T-cell (primary cell): ENCODE results near the gene ANKRD63. TPM values are rescaled to one million over a fixed set of nuclear protein-coding genes. Genes with fewer than 3 reads are reported as not detected.

Experiments used
- ATAC-seq, 4 experiments: fragments of 200-7000 bp in 3 of 4; fragments of 150-1000 bp in 1 of 4; cut with Tn5 transposase; replicated peaks in 1 of 4; 1 replicate in 3 of 4; 2 replicates in 1 of 4; pipeline ENCODE4 v1.10.0; 2021; ENCODE audit warnings: moderate library complexity in 3 of 4, mild to moderate bottlenecking in 2 of 4, moderate number of reproducible peaks in 1 of 4
- CTCF ChIA-PET, 2 donors: fragments of 300-600 bp; sonication (Branson Sonifier 250); formaldehyde crosslinking; loops; one replicate each; lab custom pipeline; 2022; ENCODE audit warnings: antibody characterized with exemption in 2 of 2; lab: Charles Lee
- POLR2A ChIA-PET, 2 donors: fragments of 300-600 bp; sonication (Branson Sonifier 250); formaldehyde crosslinking; loops; one replicate each; lab custom pipeline; 2022; ENCODE audit warnings: antibody characterized with exemption in 2 of 2; lab: Charles Lee
- DNase-seq, 35 experiments: peaks; one replicate each; pipeline versions ENCODE4 v3.0.0 to v3.0.0-alpha.2; 2013 to 2023
- H3K27ac ChIP-seq: one replicate; pipeline ENCODE4 v1.5.1; 2013; ENCODE audit warnings: low read length
- H3K27me3 ChIP-seq, 2 experiments: replicated peaks in 1 of 2; 1 replicate in 1 of 2; 2 replicates in 1 of 2; pipeline versions ENCODE4 v1.6.1 to v1.7.0; 2013; ENCODE audit warnings: low read length in 1 of 2, mixed read lengths in 1 of 2; ENCODE audit not compliant: control insufficient read depth in 2 of 2, insufficient read depth in 2 of 2; ENCODE audit errors: extremely low read depth in 1 of 2
- H3K36me3 ChIP-seq, 2 donors: 1 replicate in 1 of 2; 2 replicates in 1 of 2; pipeline versions ENCODE4 v1.6.1 to v1.7.0; 2013; ENCODE audit warnings: low read length in 1 of 2; ENCODE audit not compliant: control insufficient read depth in 2 of 2, insufficient read depth in 1 of 2; ENCODE audit errors: extremely low read depth in 1 of 2
- H3K4me1 ChIP-seq, 2 experiments: 1 replicate in 1 of 2; 2 replicates in 1 of 2; pipeline versions ENCODE4 v1.6.1 to v1.7.0; 2013; ENCODE audit warnings: low read length in 2 of 2, mixed read lengths in 1 of 2; ENCODE audit not compliant: insufficient read depth in 2 of 2, control insufficient read depth in 1 of 2; ENCODE audit errors: extremely low read depth in 1 of 2
- H3K4me3 ChIP-seq, 2 donors: 1 replicate in 1 of 2; 2 replicates in 1 of 2; pipeline versions ENCODE4 v1.5.1 to v1.7.0; 2013; ENCODE audit warnings: mild to moderate bottlenecking in 2 of 2, low read length in 1 of 2, moderate library complexity in 1 of 2; ENCODE audit not compliant: control insufficient read depth in 1 of 2; ENCODE audit errors: extremely low read depth in 1 of 2
- H3K9me3 ChIP-seq: 2 replicates; pipeline ENCODE4 v1.7.0; 2013
- H3K27ac Mint-ChIP-seq, 2 donors: one replicate each; pipeline ENCODE4 v1.8.0; 2020 to 2021; ENCODE audit warnings: mild to moderate bottlenecking in 2 of 2, mixed read lengths in 2 of 2
- H3K27me3 Mint-ChIP-seq, 2 donors: one replicate each; pipeline ENCODE4 v1.8.0; 2021 to 2022; ENCODE audit warnings: mixed read lengths in 2 of 2
- H3K36me3 Mint-ChIP-seq: one replicate; pipeline ENCODE4 v1.8.0; 2021; ENCODE audit warnings: mixed read lengths
- H3K4me1 Mint-ChIP-seq, 3 donors: one replicate each; pipeline ENCODE4 v1.8.0; 2020 to 2022; ENCODE audit warnings: mixed read lengths in 3 of 3, mild to moderate bottlenecking in 1 of 3
- H3K4me3 Mint-ChIP-seq, 3 donors: one replicate each; pipeline ENCODE4 v1.8.0; 2020 to 2022; ENCODE audit warnings: mild to moderate bottlenecking in 3 of 3, mixed read lengths in 3 of 3, moderate library complexity in 3 of 3
- H3K9me3 Mint-ChIP-seq, 3 donors: one replicate each; pipeline ENCODE4 v1.8.0; 2020 to 2022; ENCODE audit warnings: mixed read lengths in 3 of 3
- WGBS: methylation state at CpG from one replicate; pipeline ENCODE4 v1.1.5; 2013; ENCODE audit warnings: missing lambda C conversion rate; ENCODE audit not compliant: insufficient coverage; 5-methylcytosine and 5-hydroxymethylcytosine counted together
- total RNA-seq, 35 experiments: library from RNA in 6 of 35; stranded (reverse) in 6 of 35; fragments of 120-200 nt in 1 of 35; gene quantifications; one replicate each; pipeline versions ENCODE4 v1.2.1 to v1.2.4 and lab custom pipeline; 2013 to 2026

ANKRD63 gene
- total RNA-seq, 5 donors from 2014 or later (not counting 1 experiment from before 2014, with no cell fraction given): 0.23 to 0.38 TPM; not detected in 3

DNA sequence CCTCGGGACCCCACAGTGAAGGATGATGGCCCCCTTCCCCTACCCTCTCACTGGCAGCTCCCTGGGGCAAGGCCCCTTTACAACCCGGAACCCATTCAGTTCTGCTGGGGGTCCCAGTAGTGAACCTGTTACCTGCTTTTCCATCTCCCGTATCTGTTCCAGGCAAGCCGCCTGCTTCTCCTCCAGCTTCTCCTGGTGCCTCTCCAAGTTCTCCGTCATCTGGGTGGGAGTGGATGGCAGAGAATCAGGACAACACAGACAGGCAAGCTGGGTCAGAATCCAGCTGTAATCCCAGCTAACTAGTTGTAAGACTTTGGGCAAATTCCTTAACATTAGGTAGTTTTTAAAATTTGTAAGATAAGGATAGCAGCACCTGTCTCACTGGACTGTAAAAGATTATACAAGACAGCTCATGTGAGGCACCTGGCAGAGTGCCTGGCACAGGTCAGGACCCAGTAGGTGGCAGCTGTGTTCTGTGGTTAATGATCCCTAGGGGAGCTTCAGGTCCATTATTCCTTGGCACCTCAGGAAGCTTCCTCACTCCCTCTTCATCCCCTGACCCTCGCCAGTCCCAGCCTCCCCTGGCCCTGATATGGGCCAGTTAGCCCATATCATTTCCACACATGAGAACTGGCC, 6.4 kb upstream of the ANKRD63 start:
- DNase-seq (no peak), ATAC-seq (no peak)
- Mint-ChIP-seq H3K4me1 (no peaks in the 10 kb centered on the region), H3K27ac (peak overlapping the region in 1 of 2 donors; percentile 11), H3K36me3 (peaks cover 16% of the 10 kb centered on the region), H3K9me3 (no peaks in the 10 kb centered on the region), H3K4me3 (no peak overlapping the region), H3K27me3 (no peaks in the 10 kb centered on the region)
- H3K36me3 ChIP-seq: peaks cover 22 to 59% of the 10 kb centered on the region in 2 donors
- ChIA-PET CTCF (interaction anchor here in 1 of 2 donors (0.9 kb wide), 1 partner anchor 10 kb away, joined by 4 read pairs; no protein-coding TSS in a partner anchor), POLR2A (interaction anchor here in 1 of 2 donors (0.6 kb wide), 1 partner anchor 19 kb away, joined by 4 read pairs; no protein-coding TSS in a partner anchor)
- 90% methylated on average over 6 of the region's 6 CpGs for WGBS
- H3K9me3 ChIP-seq: no peaks in the 10 kb centered on the region
- no peak overlapping the region for H3K4me3 ChIP-seq
- H3K4me1 ChIP-seq: no peaks in the 10 kb centered on the region
- no peaks in the 10 kb centered on the region for H3K27me3 ChIP-seq
- no peak overlapping the region for H3K27ac ChIP-seq

DNA sequence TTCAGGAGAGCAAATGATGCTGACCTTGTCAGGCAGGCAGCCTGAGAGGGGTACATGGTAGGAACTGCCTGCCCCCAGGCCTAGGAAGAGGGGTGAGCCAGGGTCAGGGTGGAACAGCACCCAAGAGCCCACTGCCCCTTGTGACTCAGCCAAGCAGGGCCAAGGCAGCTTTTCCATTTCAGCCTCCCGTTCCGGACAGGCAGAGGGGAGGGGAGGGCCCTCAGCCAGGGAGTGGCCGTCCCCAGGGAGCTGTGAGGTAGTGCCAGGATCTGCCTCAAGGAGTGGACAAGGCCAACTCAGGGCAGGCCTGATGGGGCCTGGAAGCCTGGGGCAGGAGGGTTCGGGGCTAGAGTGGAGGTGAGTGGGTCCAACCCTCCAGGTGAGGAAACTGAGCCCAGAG, 5.1 kb upstream of the ANKRD63 start:
- Histone ChIP-seq H3K4me1 (peaks cover 0 to 9% of the 10 kb centered on the region in 2 experiments), H3K4me3 (no peak overlapping the region), H3K27ac (no peak overlapping the region), H3K36me3 (peaks cover 20 to 48% of the 10 kb centered on the region in 2 donors), H3K9me3 (no peaks in the 10 kb centered on the region), H3K27me3 (peaks cover 0 to 10% of the 10 kb centered on the region in 2 experiments)
- Mint-ChIP-seq H3K36me3 (peaks cover 11% of the 10 kb centered on the region), H3K9me3 (no peaks in the 10 kb centered on the region), H3K4me1 (peaks cover 0 to 2% (median 0%) of the 10 kb centered on the region in 3 donors), H3K27ac (peak overlapping the region in 1 of 2 donors; percentile 39), H3K4me3 (no peak overlapping the region), H3K27me3 (no peaks in the 10 kb centered on the region)
- DNase-seq: no peak
- ATAC-seq: no peak
- ChIA-PET CTCF (no interaction called here), POLR2A (interaction anchor here in 1 of 2 donors (0.6 kb wide), 1 partner anchor 29 kb away, joined by 3 read pairs; no protein-coding TSS in a partner anchor)
- 92% methylated on average over 3 of the region's 4 CpGs for WGBS

GRCh38 chr15:40287505-40287904, 4.6 kb upstream of the ANKRD63 start:
- Histone ChIP-seq H3K36me3 (peaks cover 18 to 45% of the 10 kb centered on the region in 2 donors), H3K9me3 (no peaks in the 10 kb centered on the region), H3K27ac (no peak overlapping the region), H3K4me3 (no peak overlapping the region), H3K4me1 (peaks cover 0 to 14% of the 10 kb centered on the region in 2 experiments), H3K27me3 (peaks cover 0 to 13% of the 10 kb centered on the region in 2 experiments)
- Mint-ChIP-seq H3K4me3 (no peak overlapping the region), H3K9me3 (no peaks in the 10 kb centered on the region), H3K4me1 (peaks cover 0 to 2% (median 0%) of the 10 kb centered on the region in 3 donors), H3K36me3 (peaks cover 9% of the 10 kb centered on the region), H3K27me3 (no peaks in the 10 kb centered on the region), H3K27ac (peak overlapping the region in 1 of 2 donors; percentile 34)
- WGBS: no CpG with 5 or more reads among the region's 3 CpGs
- CTCF ChIA-PET: no interaction called here
- POLR2A ChIA-PET: interaction anchor here in 1 of 2 donors (0.6 kb wide), 1 partner anchor 29 kb away, joined by 3 read pairs; no protein-coding TSS in a partner anchor
- ATAC-seq (no peak), DNase-seq (no peak)

- WGBS: 72% methylated on average over 6 of the region's 7 CpGs
- no peak overlapping the region for H3K4me3 Mint-ChIP-seq
- ATAC-seq: no peak
- peaks cover 0 to 2% (median 0%) of the 10 kb centered on the region in 3 donors for H3K4me1 Mint-ChIP-seq
- no peaks in the 10 kb centered on the region for H3K9me3 Mint-ChIP-seq
- H3K27me3 ChIP-seq: peaks cover 0 to 13% of the 10 kb centered on the region in 2 experiments
- H3K27me3 Mint-ChIP-seq: no peaks in the 10 kb centered on the region
- peaks cover 9% of the 10 kb centered on the region for H3K36me3 Mint-ChIP-seq
- H3K9me3 ChIP-seq: no peaks in the 10 kb centered on the region
- peaks cover 14 to 38% of the 10 kb centered on the region in 2 donors for H3K36me3 ChIP-seq
- POLR2A ChIA-PET: no interaction called here
- H3K27ac Mint-ChIP-seq: no peak overlapping the region
- H3K4me3 ChIP-seq: no peak overlapping the region
- no peak overlapping the region for H3K27ac ChIP-seq
- CTCF ChIA-PET: interaction anchor here in 1 of 2 donors (2.1 kb wide), 1 partner anchor 51 kb away, joined by 6 read pairs; no protein-coding TSS in a partner anchor
- H3K4me1 ChIP-seq: peaks cover 0 to 14% of the 10 kb centered on the region in 2 experiments
- DNase-seq: no peak
Measured at GRCh38 chr15:40286794-40287193, 3.9 kb upstream of the ANKRD63 start.

GRCh38 chr15:40286061-40286532, 3.2 kb upstream of the ANKRD63 start:
- Histone ChIP-seq H3K4me1 (peaks cover 0 to 20% of the 10 kb centered on the region in 2 experiments), H3K36me3 (peaks cover 14 to 35% of the 10 kb centered on the region in 2 donors), H3K4me3 (no peak overlapping the region), H3K9me3 (no peaks in the 10 kb centered on the region), H3K27me3 (peaks cover 0 to 19% of the 10 kb centered on the region in 2 experiments), H3K27ac (no peak overlapping the region)
- DNase-seq (no peak), ATAC-seq (no peak)
- Mint-ChIP-seq H3K27ac (peak overlapping the region in 1 of 2 donors; percentile 57), H3K27me3 (peaks cover 2% of the 10 kb centered on the region in 2 donors), H3K4me3 (no peak overlapping the region), H3K4me1 (peaks cover 0 to 3% (median 0%) of the 10 kb centered on the region in 3 donors), H3K36me3 (peaks cover 9% of the 10 kb centered on the region), H3K9me3 (no peaks in the 10 kb centered on the region)
- WGBS: 75% methylated on average over 1 of the region's 7 CpGs
- ChIA-PET POLR2A (no interaction called here), CTCF (interaction anchor here (1.0 to 2.1 kb wide), 2 partner anchors 37 to 52 kb away, joined by 3 to 6 read pairs; no protein-coding TSS in a partner anchor)

- 91% methylated on average over 1 of the region's 1 CpG for WGBS
- Histone ChIP-seq H3K9me3 (no peaks in the 10 kb centered on the region), H3K36me3 (peaks cover 14 to 34% of the 10 kb centered on the region in 2 donors), H3K27ac (no peak overlapping the region), H3K4me3 (no peak overlapping the region), H3K27me3 (peaks cover 0 to 24% of the 10 kb centered on the region in 2 experiments), H3K4me1 (peaks cover 0 to 21% of the 10 kb centered on the region in 2 experiments)
- ChIA-PET CTCF (interaction anchor here (0.7 to 2.1 kb wide), 4 partner anchors 11 to 137 kb away, joined by 3 to 6 read pairs (median 6); no protein-coding TSS in a partner anchor), POLR2A (no interaction called here)
- Mint-ChIP-seq H3K27ac (peak overlapping the region; percentile 48 to 57), H3K4me1 (peaks cover 0 to 5% (median 0%) of the 10 kb centered on the region in 3 donors), H3K27me3 (peaks cover 4 to 7% of the 10 kb centered on the region in 2 donors), H3K9me3 (no peaks in the 10 kb centered on the region), H3K4me3 (no peak overlapping the region), H3K36me3 (peaks cover 9% of the 10 kb centered on the region)
- DNase-seq: no peak
- no peak for ATAC-seq
Measured at GRCh38 chr15:40285554-40286011, 2.7 kb upstream of the ANKRD63 start.
